GM15510 (cell line): ENCODE data around the gene TMEM217.

ENCODE experiments used
- POLR2A ChIP-seq: IDR thresholded peaks from 3 replicates; pipeline ENCODE4 v1.6.1; 2011; ENCODE audit warnings: borderline replicate concordance; ENCODE audit not compliant: insufficient read length; ENCODE audit errors: extremely low read depth

The TMEM217 gene

GRCh38 chr6:37257634-37258404 lies at the start of gene TMEM217, which contains the start of gene TBC1D22B:
Gene TMEM217 (minus strand): TSS chr6:37258144. CDS start chr6:37219030, 39,114 bp downstream.
Gene TBC1D22B (plus strand): TSS chr6:37257772. CDS start chr6:37257918, 146 bp downstream.
- peak; percentile 58 for TF ChIP-seq POLR2A

- no peak for TF ChIP-seq POLR2A
These were observed 48.8 kb upstream of the TMEM217 start for GRCh38 chr6:37306624-37307222.

GRCh38 chr6:37305841-37306425 lies 48.0 kb upstream of the TMEM217 start:
- no peak for TF ChIP-seq POLR2A

- TF ChIP-seq POLR2A: no peak
These were observed 46.8 kb upstream of the TMEM217 start for GRCh38 chr6:37304766-37305165.

GRCh38 chr6:37303891-37304503 lies 46.1 kb upstream of the TMEM217 start:
- TF ChIP-seq POLR2A: no peak

- TF ChIP-seq POLR2A: no peak
These were observed 45.2 kb upstream of the TMEM217 start for GRCh38 chr6:37303091-37303660.

GRCh38 chr6:37302086-37302686 lies 44.2 kb upstream of the TMEM217 start:
- no peak for TF ChIP-seq POLR2A

GRCh38 chr6:37299990-37300389 lies 42.0 kb upstream of the TMEM217 start:
- no peak for TF ChIP-seq POLR2A

- no peak for TF ChIP-seq POLR2A
These were observed 41.0 kb upstream of the TMEM217 start for GRCh38 chr6:37298958-37299357.

- no peak for TF ChIP-seq POLR2A
These were observed 35.5 kb upstream of the TMEM217 start for GRCh38 chr6:37293426-37293825.

GRCh38 chr6:37289931-37290330 lies 32.0 kb upstream of the TMEM217 start:
- TF ChIP-seq POLR2A: no peak

GRCh38 chr6:37288247-37288646 lies 30.3 kb upstream of the TMEM217 start:
- TF ChIP-seq POLR2A: no peak

- no peak for TF ChIP-seq POLR2A
These were observed 29.7 kb upstream of the TMEM217 start for GRCh38 chr6:37287519-37288157.

GRCh38 chr6:37285861-37286311 lies 27.9 kb upstream of the TMEM217 start:
- no peak for TF ChIP-seq POLR2A

GRCh38 chr6:37284781-37285180 lies 26.8 kb upstream of the TMEM217 start:
- TF ChIP-seq POLR2A: no peak

- TF ChIP-seq POLR2A: no peak
These were observed 25.8 kb upstream of the TMEM217 start for GRCh38 chr6:37283671-37284151.
